IMR-90 (cell line): ENCODE results near the gene METAP2.

Source experiments
- BHLHE40 ChIP-seq: fragments of 150-350 bp; IDR thresholded peaks from 2 replicates; pipeline ENCODE4 v1.6.1; 2016; ENCODE audit warnings: mild to moderate bottlenecking, low read depth, low read length
- CTCF ChIP-seq: conservative IDR thresholded peaks from 2 replicates; pipeline ENCODE4 v1.5.1; 2012; ENCODE audit warnings: mild to moderate bottlenecking, low read depth, low read length, improper control_type of control experiment
- MAFK ChIP-seq: IDR thresholded peaks from 2 replicates; pipeline ENCODE4 v1.6.1; 2012; ENCODE audit warnings: low read depth, low read length, improper control_type of control experiment
- POLR2A ChIP-seq: IDR thresholded peaks from 2 replicates; pipeline ENCODE4 v1.6.1; 2012; ENCODE audit warnings: mild to moderate bottlenecking, low read depth, low read length
- RFX5 ChIP-seq: IDR thresholded peaks from 2 replicates; pipeline ENCODE4 v1.8.0; 2012; ENCODE audit warnings: low read depth, mild to moderate bottlenecking, low read length, moderate library complexity
- SMC3 ChIP-seq: fragments of 150-350 bp; IDR thresholded peaks from 2 replicates; pipeline ENCODE4 v1.6.1; 2016; ENCODE audit warnings: low read depth, mild to moderate bottlenecking, antibody characterized with exemption, low read length, moderate library complexity

GRCh38 chr12:95458761-95459160 is 15.2 kb upstream of the METAP2 start:
- TF ChIP-seq CTCF (no peak), SMC3 (no peak), MAFK (no peak), POLR2A (no peak), RFX5 (no peak), BHLHE40 (no peak)
